ENCODE results near the gene RALGAPB.
"Not testable (repeated sequence)": the region's sequence is repeated elsewhere in the genome, so short reads cannot be mapped to it uniquely, and the experiment has no call there.

The RALGAPB gene

DNA sequence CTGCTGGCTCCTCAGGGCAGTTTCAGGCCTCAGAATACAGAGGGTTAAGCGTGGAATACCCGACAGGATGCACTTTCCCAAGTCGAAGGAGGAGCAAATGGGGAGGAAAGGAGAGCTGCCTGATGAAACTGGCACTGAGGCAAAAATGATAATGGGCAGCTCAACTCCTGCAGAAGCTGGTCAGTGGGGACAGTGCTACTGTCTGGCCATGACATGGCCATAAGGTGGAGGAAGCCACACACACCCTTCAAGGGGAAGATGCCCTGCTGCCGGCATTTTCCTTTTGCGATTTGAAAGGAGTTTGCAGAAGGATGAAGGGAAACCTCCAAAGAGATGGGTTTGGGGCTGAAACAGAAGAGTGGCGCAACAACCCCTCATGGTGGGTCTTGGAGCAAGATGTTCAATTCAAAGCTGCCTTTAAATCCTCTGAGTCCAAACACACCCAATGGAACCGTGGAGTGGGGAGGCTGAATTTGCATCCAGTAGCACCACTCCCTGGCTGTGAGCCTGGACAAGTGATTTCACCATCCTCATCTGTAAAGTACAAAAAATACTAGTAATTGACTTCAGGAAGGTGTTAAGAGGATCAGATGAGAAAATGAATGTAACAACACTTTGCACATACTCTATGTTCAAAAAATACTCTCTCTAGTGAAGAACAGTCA, 111.6 kb downstream of the RALGAPB start:
- DNase-seq (ENCODE audit: low spot score) = no peak

DNA sequence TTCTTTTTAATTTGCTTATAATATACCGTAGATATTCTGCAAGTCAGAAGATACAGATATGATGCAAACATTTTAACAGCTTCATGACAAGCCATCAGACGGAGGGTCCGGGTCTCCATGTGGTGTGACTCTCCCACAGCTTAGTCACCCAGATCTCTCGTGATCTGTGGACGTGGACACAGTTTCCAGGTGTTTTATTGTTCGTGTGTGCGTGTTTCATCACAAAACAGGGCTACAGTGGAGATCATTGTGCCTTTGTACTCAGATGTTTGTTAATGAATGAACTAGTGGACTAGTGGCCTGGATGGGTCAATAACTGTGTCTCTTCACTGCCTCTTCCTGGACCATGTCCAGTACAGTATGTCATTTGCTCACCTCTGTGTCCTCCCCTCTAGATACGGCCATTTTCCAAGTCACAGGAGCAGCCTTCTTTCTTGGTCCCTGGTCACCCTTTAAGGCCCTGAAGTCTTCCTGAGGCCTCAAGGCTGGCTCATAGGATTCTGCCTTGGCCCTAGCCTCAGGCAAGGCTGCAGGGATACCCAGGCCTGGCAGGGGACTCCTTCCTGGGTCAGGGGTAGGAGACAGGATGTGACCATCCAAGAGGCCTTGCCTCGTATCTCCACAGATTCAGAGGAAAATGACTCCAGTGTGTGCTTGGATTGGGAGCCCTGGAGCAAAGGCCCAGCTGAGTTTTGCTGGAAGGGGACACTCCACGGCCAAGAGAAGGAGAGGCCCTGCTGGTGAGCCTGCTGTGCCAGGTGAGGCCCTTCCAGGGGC, 112.9 kb downstream of the RALGAPB start:
- no peak for DNase-seq (ENCODE audit: low spot score)

DNA sequence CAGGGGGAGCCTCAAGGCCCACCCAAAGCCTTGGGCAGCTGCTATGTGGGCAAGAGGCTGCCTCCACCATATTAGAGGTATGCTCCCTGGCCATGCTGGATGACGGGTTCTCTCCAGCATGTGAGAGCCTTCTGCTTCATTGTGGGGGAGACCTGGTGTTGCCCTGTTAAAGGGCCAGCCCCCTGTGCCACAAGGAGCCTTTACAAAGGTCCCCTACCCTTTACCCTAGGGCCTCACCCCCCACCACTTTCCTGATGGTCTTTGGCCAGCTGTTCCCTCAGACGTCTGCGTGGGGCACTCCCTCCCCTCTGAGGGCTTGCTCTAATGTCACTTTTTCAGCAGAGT, 113.5 kb downstream of the RALGAPB start:
- DNase-seq (ENCODE audit: low spot score) = no peak

- DNase-seq (ENCODE audit: low spot score) = no peak
Observed at GRCh38 chr20:38588303-38588702, 115.7 kb downstream of the RALGAPB start.

- DNase-seq (ENCODE audit: low spot score) = no peak
Observed at GRCh38 chr20:38589351-38589750, 116.7 kb downstream of the RALGAPB start.

- DNase-seq (ENCODE audit: low spot score) = no peak
Observed at GRCh38 chr20:38589967-38590675, 117.5 kb downstream of the RALGAPB start.

GRCh38 chr20:38590676-38591473, 118.2 kb downstream of the RALGAPB start:
- DNase-seq (ENCODE audit: low spot score) = no peak

- no peak for DNase-seq (ENCODE audit: low spot score)
Observed at GRCh38 chr20:38591474-38592410, 119.1 kb downstream of the RALGAPB start.

- not testable (repeated sequence) for DNase-seq (ENCODE audit: low spot score)
Observed at GRCh38 chr20:38592411-38592790, 119.8 kb downstream of the RALGAPB start.

DNA sequence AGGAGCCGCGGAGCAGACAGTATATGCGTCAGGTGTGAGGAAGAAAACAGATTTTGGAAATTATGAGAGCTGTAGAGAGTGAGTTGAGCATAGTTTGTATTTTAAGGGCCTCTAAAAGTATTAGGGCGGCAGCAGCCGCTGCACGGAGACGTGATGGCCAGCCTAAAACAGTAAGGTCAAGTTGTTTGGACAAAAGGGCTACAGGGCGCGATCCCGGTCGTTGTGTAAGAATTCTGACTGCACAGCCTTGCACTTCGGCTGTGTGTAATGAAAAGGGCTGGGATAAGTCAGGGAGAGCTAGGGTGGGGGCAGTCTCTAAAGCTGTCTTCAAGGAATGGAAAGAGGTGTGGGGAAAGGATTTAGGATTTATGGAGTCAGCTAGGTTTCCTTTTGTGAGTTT, 121.6 kb downstream of the RALGAPB start:
- DNase-seq (ENCODE audit: low spot score) = not testable (repeated sequence)

- DNase-seq (ENCODE audit: low spot score) = not testable (repeated sequence)
Observed at GRCh38 chr20:38595886-38596285, 123.2 kb downstream of the RALGAPB start.

- DNase-seq (ENCODE audit: low spot score) = peak; percentile 70
Observed at GRCh38 chr20:38599410-38599882, 126.8 kb downstream of the RALGAPB start.

GRCh38 chr20:38600057-38600456, 127.4 kb downstream of the RALGAPB start:
- DNase-seq (ENCODE audit: low spot score) = no peak

DNA sequence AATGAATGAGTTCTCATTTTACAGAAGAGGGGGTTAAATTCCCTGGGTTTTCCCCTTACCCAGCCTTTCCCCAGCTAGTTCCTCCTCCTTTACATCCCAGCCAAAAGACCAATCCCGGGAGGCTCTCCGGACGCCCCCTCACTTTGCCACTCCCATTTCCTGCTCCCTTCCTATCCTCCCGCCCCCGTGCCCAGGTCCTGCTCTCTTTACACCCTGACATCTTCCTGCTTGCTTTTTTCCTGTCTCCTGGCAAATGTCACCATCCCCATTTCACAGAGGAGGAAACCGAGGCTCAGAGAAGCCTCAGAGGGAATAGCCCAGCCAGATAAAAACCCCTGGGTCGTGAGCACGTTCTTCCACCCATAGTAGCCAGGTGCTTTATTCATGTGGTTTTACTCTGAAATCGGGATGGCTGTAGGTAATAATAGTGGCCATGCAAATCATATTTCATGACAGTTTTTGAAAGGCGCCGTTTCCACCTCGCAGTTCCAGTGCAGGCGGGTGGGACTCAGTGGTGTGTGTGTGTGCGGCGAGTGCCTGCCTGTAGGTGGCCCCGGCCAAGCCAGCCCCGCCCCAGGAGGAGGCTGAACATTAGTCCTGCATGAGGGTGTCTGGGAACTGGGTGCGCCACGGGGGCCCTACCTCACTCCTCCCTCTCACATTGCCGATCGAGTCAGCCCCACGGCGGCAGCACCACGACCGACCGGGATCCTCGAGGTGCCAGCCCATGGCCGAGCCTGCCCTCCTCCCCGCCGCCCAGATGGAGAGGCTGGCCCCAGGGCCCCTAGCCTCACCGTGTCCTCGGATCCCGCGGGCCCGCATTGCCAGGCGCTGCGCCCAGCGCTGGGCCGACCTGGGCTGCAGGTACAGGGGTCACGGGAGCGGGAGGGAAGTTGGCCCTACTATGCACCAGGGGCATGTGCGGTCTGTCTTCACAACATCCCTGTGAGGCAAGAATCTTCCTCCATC, 128.9 kb downstream of the RALGAPB start, which contains the start of gene ARHGAP40:
Gene ARHGAP40 (plus strand): TSS at position 594 of the 969 bp plus-strand sequence.
- DNase-seq (ENCODE audit: low spot score) = peak; percentile 77

DNA sequence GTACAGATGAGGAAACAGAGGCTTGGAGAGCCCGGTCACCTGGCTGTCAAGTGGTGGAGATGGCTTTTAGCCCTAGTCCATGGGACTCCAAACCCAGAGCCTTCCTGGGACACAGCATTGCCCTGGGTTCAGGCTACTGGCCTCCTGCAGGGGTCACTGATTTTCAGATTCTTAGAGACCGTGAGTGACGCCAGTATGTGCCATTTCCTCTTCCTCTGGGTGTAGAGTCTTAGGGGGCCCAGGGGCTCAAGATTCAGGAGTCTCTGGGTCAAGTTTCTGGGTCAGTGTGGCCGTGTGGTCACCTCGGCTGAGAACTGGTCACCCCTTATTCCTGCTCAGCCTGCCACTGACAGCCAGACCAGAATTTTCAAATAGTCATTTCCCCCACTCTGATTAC, 129.5 kb downstream of the RALGAPB start:
- DNase-seq (ENCODE audit: low spot score) = no peak

DNA sequence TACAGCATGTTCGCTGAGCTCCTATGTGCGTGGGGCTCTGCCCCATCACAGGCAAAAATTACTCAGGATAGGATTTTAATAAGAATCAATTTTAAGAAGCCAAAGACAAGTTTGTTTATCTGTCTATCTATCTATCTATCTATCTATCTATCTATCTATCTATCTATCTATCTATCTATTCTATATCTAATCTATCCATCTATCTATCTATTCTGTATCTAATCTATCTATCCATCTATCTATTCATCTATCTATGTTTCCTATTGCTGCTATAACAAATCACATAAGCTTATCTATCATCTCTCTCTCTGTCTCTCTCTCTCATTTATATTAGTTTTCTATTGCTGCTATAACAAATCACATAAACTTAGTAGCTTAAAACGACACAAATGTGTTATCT, 130.6 kb downstream of the RALGAPB start:
- DNase-seq (ENCODE audit: low spot score) = no peak

GRCh38 chr20:38604873-38605303, 132.2 kb downstream of the RALGAPB start:
- DNase-seq (ENCODE audit: low spot score) = peak; percentile 35

DNA sequence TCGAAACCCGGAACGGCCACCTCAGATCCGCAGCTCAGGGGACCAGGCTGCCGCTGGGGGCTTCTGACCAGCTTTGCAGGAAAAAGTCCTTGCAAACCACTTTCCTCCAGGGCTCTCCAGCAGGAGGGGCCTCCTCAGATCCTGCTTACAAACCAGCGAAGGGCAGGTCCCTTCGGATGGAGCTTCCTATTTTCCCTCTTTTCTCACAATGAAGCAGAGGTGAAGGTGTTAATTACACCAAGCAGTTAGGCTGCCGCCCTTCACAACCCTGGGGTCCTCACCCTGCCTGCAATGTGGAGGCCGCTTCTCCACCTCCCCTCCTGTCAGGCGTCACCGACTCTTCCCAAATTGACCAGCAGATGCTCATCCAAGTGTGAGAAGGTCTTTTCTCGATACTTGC, 134.7 kb downstream of the RALGAPB start:
- no peak for DNase-seq (ENCODE audit: low spot score)

- no peak for DNase-seq (ENCODE audit: low spot score)
Observed at GRCh38 chr20:38608188-38608587, 135.5 kb downstream of the RALGAPB start.

DNA sequence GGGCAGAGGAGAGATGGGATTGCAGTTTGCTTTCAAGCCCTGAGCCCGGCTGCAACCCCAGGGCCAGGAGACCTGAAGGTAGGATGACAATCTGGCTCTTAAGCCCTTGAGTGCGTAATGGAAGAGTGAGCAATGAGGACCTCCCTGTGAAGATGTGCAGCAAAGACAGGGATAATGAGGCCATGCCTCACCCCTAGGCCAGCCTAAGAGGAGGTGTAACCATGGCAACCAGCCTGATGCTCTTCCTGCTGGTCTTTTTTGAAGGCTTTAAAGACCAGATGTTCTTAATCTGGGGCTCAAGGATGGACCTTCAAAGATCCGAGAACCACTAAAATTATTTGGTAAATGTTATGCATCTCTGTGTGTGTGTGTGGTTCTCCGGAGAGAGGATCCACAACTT, 137.2 kb downstream of the RALGAPB start:
- no peak for DNase-seq (ENCODE audit: low spot score)

Measured in iPS-NIHi11 (cell line).